ENCODE results near the gene DNMBP.
"Not testable (repeated sequence)": the region's sequence is repeated elsewhere in the genome, so short reads cannot be mapped to it uniquely, and the experiment has no call there.

Gene DNMBP

DNA sequence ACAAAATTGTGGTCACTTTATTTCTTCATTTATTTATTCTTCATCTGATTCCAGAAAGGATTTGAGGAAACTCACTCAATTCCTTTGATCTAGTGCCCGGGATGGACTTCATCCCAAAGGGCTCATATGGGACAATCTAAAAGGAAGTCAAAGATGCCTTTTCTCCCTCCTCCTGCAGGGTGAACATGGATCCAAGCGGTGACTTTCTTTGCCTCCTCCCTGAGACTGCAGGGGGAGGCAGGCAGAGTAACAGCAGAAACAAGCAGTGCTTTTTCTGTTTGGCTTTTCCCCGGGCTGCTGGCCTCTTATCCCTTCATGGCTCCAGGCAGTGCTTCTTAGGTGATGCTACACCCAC, 10.0 kb upstream of the DNMBP start:
- DNase-seq = no peak

- no peak for DNase-seq
These were observed 4.5 kb upstream of the DNMBP start for GRCh38 chr10:100014071-100014762.

DNA sequence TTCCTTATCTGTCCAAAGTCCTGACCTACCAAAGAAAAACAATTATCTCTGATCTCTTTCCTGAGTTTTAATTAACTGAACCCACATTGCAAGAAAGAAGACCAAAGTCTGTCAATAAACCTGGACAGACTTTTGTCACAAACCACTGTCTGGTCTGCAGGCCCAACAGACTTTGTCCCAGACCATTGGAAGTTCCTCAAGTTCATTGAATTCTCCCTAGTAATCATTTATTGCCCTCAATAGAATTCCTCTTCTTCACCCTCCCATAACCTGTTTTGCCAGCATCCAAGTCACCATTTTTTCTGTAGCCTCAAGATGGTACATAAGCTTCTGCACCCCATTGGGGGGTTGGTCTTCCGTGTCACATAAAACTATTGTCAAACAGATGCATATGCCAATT, 3.9 kb upstream of the DNMBP start:
- DNase-seq = no peak

DNA sequence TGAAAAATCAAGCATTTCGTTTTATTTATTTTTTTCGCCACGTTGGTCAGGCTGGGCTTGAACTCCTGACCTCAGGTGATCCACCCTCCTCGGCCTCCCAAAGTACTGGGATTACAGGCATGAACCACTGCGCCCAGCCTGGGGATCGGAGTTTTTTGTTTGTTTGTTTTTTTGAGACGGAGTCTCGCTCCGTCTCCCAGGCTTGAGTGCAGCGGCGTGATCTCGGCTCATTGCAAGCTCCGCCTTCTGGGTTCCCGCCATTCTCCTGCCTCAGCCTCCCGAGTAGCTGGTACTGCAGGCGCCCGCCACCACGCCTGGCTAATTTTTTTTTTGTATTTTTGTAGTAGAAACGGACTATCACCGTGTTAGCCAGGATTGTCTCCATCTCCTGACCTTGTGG, 2.2 kb upstream of the DNMBP start:
- not testable (repeated sequence) for DNase-seq

DNA sequence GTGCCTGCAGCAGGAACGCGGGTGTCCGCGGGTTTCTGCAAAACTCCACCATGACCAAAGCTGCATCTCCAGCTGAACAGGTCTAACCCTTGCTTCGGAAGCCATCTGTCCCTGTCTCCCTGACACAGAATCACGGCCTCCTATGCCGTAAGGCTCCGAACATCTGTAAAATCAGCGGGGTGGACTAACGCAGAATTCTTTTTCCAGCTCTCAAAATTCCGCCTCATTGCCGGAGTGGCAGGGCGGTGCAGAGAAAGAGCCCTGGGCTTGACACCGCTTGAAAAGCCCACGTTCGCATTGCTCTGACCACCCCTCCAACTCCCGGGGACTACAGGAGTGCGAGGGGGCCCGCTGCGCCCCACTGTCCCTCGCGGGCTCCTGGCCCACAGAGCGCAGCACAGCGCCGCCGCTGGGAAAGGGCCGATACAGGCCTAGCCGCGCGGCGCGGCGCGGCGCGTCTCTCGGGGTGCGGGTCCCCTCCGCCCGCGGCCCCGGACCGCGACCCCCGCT, 409 bp downstream of the DNMBP start:
- DNase-seq = peak; percentile 64

DNA sequence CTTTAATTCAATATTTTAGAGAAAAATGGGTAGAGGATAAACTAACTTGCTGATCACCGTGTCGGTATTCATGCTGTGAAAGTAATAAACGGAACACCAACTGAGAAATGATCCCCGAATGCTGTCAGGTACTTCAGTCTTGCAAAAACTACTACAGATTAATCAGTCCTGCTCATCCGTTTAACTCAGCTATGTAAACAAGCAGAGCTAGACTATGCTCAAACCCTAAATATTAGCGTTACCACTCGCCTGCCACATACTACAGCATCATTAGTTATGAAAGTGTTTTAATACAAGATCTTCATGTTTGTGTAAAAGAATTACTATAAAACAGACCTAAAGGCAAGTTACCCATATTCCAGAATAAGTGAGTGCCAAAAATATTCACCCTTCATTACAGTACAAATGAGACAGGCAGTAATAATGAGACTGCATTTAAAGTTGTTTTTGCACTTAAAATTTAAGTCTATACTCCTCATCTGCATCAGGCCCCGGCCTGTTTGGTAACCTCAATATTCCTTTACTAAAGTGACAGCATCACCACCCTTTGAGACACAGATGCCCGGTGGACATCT, 952 bp downstream of the DNMBP start:
- no peak for DNase-seq

GRCh38 chr10:100008142-100008522, 1.6 kb downstream of the DNMBP start:
- DNase-seq = no peak

- no peak for DNase-seq
These were observed 2.3 kb downstream of the DNMBP start for GRCh38 chr10:100007231-100008141.

- DNase-seq = no peak
These were observed 3.4 kb downstream of the DNMBP start for GRCh38 chr10:100006243-100006886.

- DNase-seq = no peak
These were observed 4.8 kb downstream of the DNMBP start for GRCh38 chr10:100004805-100005510.

DNA sequence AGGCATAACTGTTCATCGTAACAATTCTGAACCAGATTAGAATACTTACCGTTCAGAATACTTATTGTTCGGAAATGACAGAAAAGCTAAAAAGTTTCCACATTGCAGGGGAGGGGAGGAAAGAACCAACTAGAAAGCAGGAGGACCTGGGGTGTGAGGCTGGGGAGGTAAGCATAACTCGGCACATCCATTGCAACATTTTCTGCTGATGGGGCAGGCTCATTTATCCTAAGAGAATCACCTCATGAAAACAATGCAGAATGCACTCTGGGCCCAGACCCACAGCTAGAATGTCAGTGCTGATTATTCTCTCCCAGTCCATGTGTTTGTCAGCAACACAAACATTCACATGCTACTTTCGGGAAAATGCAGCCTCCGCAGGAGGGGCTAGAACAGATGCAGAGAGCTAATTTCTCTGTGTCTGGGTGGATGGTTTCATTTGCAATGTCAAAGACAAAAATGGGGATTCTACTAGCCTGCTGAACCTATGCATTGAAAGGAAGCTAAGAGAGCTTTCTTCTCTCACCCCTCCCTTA, 9.6 kb downstream of the DNMBP start:
- no peak for DNase-seq

DNA sequence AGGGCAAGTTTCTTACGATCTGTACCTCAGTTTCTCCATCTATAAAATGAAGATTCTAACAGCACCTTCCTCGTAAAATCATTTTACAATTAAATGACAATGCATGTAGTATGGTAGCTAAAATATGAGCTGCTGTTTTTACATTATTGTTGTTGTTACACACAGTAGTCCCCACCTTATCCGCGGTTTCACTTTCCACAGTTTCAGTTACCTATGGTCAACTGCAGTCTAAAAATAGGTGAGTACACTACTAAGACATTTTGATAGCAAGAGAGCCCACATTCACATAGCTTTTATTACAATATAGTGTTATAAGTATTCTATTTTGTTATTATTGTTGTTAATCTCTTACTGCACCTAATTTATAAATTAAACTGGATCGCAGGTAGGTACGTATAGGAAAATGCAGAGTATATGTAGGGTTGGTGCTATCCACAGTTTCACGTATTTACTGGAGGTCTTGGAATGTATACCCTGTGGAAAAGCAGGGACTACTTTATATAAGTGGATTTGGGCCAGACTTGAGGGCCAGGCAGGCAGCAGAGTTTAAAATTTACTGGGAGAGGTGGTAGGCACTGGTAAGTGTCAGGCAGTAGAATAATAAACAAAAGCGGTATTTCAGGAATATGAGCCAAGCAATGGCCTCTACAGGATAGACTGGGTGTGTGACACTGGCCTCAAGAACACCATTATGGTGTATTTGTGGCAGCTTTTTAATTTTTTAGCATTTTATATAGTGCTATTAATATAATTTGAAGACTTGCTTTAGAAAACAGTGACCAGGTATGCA, 10.2 kb downstream of the DNMBP start:
- DNase-seq = no peak

- DNase-seq = no peak
These were observed 10.9 kb downstream of the DNMBP start for GRCh38 chr10:99998889-99999288.

- no peak for DNase-seq
These were observed 12.8 kb downstream of the DNMBP start for GRCh38 chr10:99996671-99997648.

DNA sequence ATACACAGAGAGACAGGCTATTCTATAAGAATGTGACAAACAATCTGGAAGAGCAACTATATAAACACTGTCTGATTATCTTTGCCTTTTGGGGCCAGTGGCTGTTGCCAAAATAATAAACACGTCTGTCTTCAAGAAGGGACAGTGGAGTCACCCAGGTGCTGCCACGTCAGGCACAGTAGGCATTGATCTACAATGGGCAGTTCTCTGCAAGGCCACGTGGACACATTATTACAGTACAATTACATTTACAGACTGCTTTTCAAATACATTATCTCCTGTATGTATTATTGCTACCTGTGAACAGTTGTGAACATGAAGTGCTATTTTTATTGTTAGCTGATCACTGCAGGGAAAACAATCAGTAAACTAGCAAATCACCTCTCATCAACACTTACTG, 14.0 kb downstream of the DNMBP start:
- DNase-seq = no peak

GRCh38 chr10:99995269-99995668, 14.5 kb downstream of the DNMBP start:
- DNase-seq = no peak

DNA sequence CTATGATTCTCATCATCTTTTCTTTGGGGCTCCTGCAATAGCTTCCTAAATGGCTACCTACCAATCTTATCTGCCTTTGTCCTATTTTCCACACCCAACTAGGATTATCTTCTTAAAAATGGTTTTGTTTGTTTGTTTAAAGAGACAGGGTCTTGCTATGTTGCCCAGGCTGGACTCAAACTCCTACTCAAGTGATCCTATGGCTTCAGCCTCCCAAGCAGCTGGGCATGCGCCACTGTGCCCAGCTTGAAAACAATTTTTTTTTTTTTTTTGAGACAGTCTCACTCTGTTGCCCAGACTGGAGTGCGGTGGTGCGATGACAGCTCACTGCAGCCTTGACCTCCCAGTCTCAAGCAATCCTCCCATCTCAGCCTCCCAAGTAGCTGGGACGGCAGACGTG, 14.9 kb downstream of the DNMBP start:
- DNase-seq = no peak

GRCh38 chr10:99993701-99994689, 15.8 kb downstream of the DNMBP start:
- no peak for DNase-seq

DNA sequence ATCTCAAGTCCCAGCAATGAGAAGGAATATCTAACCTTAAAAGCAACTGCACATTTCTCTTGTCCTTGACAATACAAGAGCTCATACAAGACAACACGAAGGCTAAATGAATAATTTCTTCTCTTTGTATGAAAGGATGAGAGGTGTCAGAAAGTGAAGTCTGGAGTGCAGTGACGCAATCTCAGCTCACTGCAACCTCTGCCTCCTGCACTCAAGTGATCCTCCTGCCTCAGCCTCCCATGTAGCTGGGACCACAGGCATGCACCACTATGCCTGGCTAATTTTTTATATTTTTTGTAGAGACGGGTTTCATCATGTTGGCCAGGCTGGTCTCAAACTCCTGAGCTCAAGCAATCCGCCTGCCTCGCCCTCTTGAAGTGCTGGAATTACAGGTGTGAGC, 24.1 kb downstream of the DNMBP start:
- not testable (repeated sequence) for DNase-seq
